Fibroblast of pulmonary artery (primary cell): ENCODE results near the gene DST.

Source experiments
- DNase-seq: peaks from one replicate; pipeline ENCODE4 v3.0.0-alpha.2; 2010; ENCODE audit warnings: low read depth
- H3K4me3 ChIP-seq: replicated peaks from 2 replicates; pipeline ENCODE4 v1.5.1; 2011; ENCODE audit warnings: low read depth, mild to moderate bottlenecking, control low read depth, low read length, moderate library complexity
- CTCF ChIP-seq: IDR thresholded peaks from 2 replicates; pipeline ENCODE4 v1.5.1; 2011; ENCODE audit warnings: mild to moderate bottlenecking, control low read depth, low read length, inconsistent platforms; ENCODE audit errors: missing control alignments

The DST gene

DNA sequence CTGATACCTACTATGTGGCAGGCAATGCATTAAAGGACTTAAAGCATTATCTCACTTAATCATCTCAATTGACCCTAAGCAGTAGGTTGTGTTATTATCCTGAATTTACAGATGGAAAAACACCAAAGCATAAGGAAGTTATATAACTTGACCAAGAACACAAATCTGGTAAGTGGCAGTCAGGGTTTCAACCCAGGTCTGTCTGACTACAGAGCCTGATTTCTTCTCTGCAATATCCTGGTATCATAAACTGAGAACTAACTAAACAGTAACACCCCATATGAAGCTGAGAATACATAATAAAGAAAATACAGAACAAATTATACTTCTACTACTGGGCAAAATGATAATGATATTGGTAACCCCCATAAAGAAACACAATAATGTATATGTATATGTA lies 13.8 kb upstream of the DST start:
- no peak for DNase-seq
- H3K4me3 ChIP-seq: no peak overlapping the region
- no peak for TF ChIP-seq CTCF

- TF ChIP-seq CTCF: no peak
- peak; percentile 35 for DNase-seq
- H3K4me3 ChIP-seq: no peak overlapping the region
Measured at GRCh38 chr6:56655996-56656395, 13.3 kb upstream of the DST start.

DNA sequence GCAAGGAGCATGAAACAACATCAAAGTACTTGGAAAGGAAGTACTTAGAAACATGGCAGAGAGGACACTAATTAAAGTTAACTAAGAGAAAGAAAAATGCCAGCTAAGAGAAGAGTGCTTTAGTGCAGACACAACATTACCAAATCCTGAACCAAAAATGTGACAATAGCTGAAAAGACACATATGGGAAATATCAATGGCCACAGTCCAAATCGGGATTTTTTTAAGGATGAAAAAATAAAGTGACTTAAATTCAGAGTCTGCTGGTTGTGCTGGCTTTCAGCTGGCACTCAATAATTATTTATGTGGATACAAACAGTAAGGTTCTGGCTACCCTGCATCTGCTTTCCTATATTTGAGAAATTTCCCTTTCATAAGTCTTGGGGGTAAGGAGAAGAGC lies 12.6 kb upstream of the DST start:
- no peak overlapping the region for H3K4me3 ChIP-seq
- no peak for TF ChIP-seq CTCF

GRCh38 chr6:56652994-56653393 lies 10.3 kb upstream of the DST start:
- no peak for TF ChIP-seq CTCF
- peak; percentile 80 for DNase-seq
- H3K4me3 ChIP-seq: no peak overlapping the region

More for the DNA sequence above, 12.6 kb upstream of the DST start:
- DNase-seq: peak; percentile 56

GRCh38 chr6:56652231-56652630 lies 9.5 kb upstream of the DST start:
- peak; percentile 84 for DNase-seq
- H3K4me3 ChIP-seq: no peak overlapping the region
- no peak for TF ChIP-seq CTCF

DNA sequence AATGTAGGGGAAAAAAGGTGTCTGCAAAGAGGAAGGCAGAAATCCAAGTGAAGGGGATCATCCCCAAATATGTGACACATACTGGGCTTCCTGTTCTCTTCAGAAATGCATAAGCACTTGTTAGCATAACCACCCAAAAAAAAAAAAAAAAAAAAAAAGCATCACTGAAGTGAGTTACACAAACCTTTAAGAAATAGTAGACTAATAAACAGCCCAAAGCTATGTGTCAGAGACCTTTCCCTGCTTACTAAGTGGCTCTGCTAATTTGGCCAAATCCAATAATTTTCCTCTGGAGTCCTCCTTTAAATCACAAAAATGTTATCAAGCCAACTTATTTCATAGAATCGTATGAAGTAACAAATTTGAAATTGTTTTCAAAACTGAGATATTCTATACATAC lies 7.5 kb upstream of the DST start:
- no peak for DNase-seq
- H3K4me3 ChIP-seq: no peak overlapping the region
- no peak for TF ChIP-seq CTCF

GRCh38 chr6:56649782-56650181 lies 7.1 kb upstream of the DST start:
- no peak for TF ChIP-seq CTCF
- DNase-seq: peak; percentile 32
- H3K4me3 ChIP-seq: no peak overlapping the region
